ENCODE data around the gene CDC14B.

CDC14B gene

DNA sequence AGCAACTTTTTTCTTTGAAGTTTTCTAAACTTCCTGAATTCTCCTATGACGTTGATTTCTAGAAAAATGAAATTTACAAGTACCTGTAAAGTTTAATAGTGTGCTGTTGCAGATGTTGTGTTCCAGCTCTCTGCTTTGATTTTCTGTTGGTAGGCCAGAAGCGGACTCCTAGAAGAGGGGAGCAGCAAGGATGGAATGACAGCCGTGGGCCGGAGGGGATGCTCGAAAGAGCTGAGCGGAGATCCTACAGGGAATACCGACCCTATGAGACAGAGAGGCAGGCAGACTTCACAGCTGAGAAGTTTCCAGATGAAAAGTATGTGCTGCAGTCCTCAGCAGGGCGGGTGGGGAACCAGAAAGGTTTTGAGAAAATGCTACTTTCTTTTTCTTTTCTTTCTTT is 161.4 kb downstream of the CDC14B start:
- no peak for TF ChIP-seq TAF1 (IDR thresholded peaks at IDR 0.05; ENCODE audit: borderline replicate concordance, insufficient read depth, low read length)
- TF ChIP-seq, protein P1, sequence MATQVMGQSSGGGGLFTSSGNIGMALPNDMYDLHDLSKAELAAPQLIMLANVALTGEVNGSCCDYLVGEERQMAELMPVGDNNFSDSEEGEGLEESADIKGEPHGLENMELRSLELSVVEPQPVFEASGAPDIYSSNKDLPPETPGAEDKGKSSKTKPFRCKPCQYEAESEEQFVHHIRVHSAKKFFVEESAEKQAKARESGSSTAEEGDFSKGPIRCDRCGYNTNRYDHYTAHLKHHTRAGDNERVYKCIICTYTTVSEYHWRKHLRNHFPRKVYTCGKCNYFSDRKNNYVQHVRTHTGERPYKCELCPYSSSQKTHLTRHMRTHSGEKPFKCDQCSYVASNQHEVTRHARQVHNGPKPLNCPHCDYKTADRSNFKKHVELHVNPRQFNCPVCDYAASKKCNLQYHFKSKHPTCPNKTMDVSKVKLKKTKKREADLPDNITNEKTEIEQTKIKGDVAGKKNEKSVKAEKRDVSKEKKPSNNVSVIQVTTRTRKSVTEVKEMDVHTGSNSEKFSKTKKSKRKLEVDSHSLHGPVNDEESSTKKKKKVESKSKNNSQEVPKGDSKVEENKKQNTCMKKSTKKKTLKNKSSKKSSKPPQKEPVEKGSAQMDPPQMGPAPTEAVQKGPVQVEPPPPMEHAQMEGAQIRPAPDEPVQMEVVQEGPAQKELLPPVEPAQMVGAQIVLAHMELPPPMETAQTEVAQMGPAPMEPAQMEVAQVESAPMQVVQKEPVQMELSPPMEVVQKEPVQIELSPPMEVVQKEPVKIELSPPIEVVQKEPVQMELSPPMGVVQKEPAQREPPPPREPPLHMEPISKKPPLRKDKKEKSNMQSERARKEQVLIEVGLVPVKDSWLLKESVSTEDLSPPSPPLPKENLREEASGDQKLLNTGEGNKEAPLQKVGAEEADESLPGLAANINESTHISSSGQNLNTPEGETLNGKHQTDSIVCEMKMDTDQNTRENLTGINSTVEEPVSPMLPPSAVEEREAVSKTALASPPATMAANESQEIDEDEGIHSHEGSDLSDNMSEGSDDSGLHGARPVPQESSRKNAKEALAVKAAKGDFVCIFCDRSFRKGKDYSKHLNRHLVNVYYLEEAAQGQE (IDR thresholded peaks at IDR 0.05; ENCODE audit: insufficient read depth in 1 of 2, low read depth in 2 of 2, low read length in 2 of 2), result no peak
- no peak for TF ChIP-seq SIN3A (IDR thresholded peaks at IDR 0.05; ENCODE audit: borderline replicate concordance, insufficient read depth, low read length)
- TF ChIP-seq POLR2AphosphoS5 (IDR thresholded peaks at IDR 0.05; ENCODE audit: low read depth, low read length), result no peak
- TF ChIP-seq FOXP2 (optimal IDR thresholded peaks at IDR 0.05; ENCODE audit: borderline replicate concordance, extremely low read depth, extremely low read length, insufficient read depth), result no peak

DNA sequence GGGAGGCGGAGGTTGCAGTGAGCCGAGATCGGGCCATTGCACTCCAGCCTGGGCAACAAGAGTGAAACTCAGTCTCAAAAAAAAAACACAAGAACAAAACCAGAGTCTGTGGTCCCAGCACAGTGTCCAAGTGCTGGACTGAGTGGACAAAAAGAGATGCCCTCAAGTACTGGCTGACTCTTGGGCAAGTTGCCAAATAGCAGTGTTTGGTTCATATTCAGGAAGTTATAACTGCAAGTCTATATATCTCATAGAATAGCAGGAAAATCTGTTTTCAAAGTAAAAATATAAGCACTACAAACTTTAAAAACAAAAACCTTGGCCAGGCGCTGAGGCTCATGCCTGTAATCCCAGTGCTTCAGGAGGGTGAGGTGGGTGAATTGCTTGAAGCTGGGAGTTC is 162.4 kb downstream of the CDC14B start:
- TF ChIP-seq SIN3A (IDR thresholded peaks at IDR 0.05; ENCODE audit: borderline replicate concordance, insufficient read depth, low read length), result no peak
- TF ChIP-seq FOXP2 (optimal IDR thresholded peaks at IDR 0.05; ENCODE audit: borderline replicate concordance, extremely low read depth, extremely low read length, insufficient read depth), result no peak
- TF ChIP-seq POLR2AphosphoS5 (IDR thresholded peaks at IDR 0.05; ENCODE audit: low read depth, low read length), result no peak
- TF ChIP-seq, protein P1 (IDR thresholded peaks at IDR 0.05; ENCODE audit: insufficient read depth in 1 of 2, low read depth in 2 of 2, low read length in 2 of 2), result no peak

DNA sequence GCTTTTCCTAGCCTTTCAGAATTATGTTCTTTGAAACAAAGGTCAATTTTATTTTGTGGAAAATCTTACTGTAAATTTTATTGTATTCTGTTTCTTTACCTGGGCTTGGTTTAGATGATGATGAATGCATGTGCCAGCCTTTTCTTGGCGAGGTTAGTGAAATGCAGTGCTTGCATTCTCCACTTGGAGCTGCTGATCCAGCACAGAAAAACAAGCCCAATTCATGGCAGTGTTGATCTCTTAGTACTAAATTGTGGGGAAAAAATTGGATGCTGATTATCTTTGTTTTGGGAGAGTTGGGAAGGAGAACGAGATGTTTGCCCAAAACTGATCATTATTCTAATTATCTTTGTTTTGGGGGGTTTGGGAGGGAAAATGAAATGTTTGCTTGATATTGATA is 166.0 kb downstream of the CDC14B start:
- no peak for TF ChIP-seq TAF1 (IDR thresholded peaks at IDR 0.05; ENCODE audit: borderline replicate concordance, insufficient read depth, low read length)
- TF ChIP-seq POLR2AphosphoS5 (IDR thresholded peaks at IDR 0.05; ENCODE audit: low read depth, low read length), result no peak
- TF ChIP-seq FOXP2 (optimal IDR thresholded peaks at IDR 0.05; ENCODE audit: borderline replicate concordance, extremely low read depth, extremely low read length, insufficient read depth), result no peak
- no peak for TF ChIP-seq SIN3A (IDR thresholded peaks at IDR 0.05; ENCODE audit: borderline replicate concordance, insufficient read depth, low read length)
- TF ChIP-seq, protein P1 (IDR thresholded peaks at IDR 0.05; ENCODE audit: insufficient read depth in 1 of 2, low read depth in 2 of 2, low read length in 2 of 2), result no peak

DNA sequence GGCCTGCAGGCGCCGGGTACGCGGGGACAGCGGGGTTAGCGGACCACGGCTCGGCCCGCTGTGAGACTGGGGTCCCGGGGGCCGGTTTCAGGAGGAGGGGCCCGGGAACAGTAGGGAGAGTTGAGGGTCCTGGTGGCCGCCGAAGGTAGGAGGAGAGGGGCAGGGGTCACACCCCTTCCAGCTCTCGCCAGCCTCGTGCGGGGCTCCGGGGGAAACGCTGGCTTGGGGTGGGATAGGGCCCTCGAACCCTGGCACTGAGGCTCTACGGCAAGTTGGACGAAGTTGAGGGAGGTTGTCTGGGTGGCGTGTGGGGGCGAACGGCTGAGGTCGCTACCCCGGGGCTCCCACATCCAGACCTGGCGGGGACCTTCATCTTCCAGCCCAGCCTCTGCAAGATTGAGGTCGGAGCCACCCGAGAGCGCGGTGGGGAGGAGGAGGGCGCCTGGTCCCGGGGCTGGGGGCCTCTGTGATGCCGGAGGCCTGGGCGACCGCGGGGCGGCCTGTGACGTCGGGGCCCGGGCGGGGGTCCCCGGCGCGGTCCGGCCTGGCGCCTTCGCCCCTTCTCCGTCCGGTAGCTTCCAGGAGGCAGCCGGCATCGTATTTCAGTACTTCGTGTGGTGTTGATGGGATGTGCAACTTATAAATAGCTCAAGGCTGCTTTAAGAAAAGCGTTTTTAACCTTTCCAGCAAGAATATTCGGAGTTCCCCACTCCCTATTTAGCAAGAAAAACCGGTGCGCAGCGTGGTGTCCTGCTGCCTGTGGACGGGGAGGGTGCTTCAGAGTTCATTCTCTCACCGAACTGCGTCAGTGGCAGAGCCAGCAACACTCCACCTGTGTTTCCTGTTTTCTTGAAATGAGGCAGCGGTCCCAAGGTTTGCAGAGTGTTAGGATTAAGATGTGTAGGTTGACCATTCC is 168.8 kb downstream of the CDC14B start:
- TF ChIP-seq SIN3A (IDR thresholded peaks at IDR 0.05; ENCODE audit: borderline replicate concordance, insufficient read depth, low read length) (peak; percentile 14; the same call in 1 of the 2 replicates), FOXP2 (optimal IDR thresholded peaks at IDR 0.05; ENCODE audit: borderline replicate concordance, extremely low read depth, extremely low read length, insufficient read depth) (peak; percentile 25), TAF1 (IDR thresholded peaks at IDR 0.05; ENCODE audit: borderline replicate concordance, insufficient read depth, low read length) (no peak)
